Smooth muscle cell of the brain vasculature (primary cell): ENCODE measurements around the gene RBP3.

Experiments
- DNase-seq: peaks from one replicate; pipeline ENCODE4 v3.0.0-alpha.2; 2012; ENCODE audit warnings: low read depth, low spot score

The RBP3 gene

DNA sequence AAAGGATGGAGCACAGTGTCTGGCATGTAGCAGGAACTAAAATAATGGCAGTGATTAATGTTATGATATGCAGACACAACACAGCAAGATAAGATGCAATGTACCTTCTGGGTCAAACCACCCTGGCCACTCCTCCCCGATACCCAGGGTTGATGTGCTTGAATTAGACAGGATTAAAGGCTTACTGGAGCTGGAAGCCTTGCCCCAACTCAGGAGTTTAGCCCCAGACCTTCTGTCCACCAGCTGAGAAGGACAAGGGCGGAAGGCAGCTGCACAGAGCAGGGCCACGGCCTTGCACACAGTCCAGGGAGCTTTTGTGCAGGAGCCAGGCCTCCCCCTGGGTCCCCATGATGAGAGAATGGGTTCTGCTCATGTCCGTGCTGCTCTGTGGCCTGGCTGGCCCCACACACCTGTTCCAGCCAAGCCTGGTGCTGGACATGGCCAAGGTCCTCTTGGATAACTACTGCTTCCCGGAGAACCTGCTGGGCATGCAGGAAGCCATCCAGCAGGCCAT is at the start of gene RBP3:
Gene RBP3 (plus strand): TSS at position 226 of the 514 bp plus-strand sequence. CDS start 122 bp downstream, at position 348.
- DNase-seq, result no peak

DNA sequence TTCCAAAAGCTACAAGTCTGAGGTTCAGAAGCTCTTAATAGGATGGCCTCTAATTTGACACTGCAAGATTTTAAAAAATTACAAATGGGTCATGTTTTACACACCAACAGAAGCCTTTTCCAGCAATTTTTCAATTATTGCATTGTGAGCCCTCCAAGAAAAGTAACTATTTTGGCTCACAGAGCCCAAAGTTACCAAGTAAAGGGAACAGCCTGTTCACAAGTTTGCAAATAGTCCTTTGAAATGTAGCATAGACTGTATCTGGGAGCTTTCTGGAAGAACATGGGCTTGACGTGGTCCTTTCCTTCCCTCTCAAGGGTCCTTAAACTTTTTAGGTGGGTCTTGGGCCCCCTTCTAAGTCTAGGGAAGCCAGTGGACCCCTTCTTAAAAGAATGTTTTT is 49.4 kb upstream of the RBP3 start:
- DNase-seq, result no peak

DNA sequence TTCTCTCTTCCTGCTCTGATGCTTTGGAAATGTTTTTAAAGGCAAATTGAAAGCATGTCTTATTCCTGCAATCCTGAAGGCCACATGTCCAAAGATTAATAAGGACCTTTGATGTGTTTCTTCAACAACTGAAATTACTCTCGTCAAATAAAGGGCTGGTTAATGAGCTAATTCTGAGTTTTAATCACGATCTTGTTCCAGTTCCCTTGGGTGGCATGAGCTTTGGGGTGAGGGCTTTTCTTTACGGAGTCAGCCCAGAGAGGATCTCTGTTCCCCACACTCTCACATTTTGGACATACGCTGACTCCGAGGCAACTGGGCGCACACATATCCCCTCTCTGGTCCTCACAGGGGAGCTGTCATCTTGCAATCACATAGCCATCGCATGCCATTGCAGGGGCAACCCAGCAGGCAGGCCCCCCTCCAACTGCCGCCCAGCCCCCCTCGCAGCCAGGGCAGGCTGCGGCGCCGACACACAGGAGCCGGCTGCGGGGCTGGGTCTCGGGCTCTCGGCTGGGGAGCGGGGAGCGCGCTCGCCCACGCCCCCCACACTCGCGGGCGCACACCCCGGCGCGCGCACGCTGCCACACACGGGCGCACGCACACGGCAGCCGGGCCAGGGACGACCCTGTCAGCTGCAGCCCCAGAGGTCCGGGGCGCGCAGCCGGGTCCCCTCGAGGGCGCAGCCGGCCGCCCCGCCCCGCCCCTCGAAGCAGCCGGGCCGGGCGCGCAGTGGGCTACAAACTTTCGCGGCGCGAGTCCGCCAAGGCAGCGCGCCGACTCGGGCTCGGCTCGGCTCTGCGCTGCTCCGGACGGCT is 48.3 kb upstream of the RBP3 start, which contains the start of gene GDF10:
Gene GDF10 (plus strand): TSS at position 587 of the 818 bp plus-strand sequence. CDS start 455 bp downstream, outside the sequence.
- DNase-seq, result no peak

DNA sequence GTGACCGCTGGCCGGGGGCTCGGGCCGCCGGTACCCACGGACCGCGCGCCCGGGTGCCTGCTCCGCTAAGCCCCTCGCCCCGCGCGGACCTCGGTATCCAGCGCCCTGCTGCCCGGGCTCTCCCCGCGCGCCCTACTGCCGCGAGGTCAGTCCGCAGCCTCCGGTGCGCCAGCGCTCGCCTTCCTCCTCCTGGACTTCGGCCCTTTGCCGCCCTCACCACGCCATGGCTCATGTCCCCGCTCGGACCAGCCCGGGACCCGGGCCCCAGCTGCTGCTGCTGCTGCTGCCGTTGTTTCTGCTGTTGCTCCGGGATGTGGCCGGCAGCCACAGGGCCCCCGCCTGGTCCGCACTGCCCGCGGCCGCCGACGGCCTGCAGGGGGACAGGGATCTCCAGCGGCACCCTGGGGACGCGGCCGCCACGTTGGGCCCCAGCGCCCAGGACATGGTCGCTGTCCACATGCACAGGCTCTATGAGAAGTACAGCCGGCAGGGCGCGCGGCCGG is 47.7 kb upstream of the RBP3 start:
- DNase-seq, result no peak

DNA sequence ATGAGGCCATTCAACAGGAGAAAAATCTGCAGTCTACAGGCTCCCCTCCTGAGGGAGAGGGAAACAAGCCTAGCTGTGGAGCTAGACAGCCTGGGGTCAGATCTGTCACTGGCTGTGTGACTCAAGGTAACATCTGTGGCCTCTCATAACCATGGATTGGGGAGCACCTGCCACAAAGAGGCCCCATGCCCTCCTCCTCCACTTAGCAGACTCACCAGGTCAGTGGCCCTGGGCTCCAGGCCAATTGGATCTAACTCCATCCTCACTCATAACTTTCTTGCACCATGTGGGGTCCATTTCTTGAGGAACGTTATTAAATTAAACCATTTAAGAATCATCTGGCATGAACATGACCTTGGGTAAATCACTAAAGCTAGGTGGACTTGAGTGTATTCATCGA is 46.3 kb upstream of the RBP3 start:
- DNase-seq, result no peak

DNA sequence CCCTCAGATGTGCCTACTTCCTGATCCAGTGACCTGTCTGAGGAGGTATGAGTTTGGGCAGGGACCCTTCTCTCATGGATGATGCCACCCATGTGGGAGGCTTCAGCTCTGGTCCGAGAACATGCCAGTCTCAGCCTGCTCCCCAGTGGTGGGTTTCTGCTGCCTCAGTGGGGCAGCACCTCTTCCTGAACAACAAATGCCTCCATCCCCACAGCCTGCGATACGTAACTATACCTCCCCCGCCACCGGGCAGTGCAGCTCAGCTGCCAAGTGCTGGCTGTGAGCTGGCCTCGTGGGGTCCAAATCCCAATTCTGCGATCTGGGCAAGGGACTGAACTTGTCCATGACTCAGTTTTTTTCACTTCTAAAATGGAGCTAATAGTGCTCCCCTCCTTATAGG is 45.1 kb upstream of the RBP3 start:
- DNase-seq, result no peak

DNA sequence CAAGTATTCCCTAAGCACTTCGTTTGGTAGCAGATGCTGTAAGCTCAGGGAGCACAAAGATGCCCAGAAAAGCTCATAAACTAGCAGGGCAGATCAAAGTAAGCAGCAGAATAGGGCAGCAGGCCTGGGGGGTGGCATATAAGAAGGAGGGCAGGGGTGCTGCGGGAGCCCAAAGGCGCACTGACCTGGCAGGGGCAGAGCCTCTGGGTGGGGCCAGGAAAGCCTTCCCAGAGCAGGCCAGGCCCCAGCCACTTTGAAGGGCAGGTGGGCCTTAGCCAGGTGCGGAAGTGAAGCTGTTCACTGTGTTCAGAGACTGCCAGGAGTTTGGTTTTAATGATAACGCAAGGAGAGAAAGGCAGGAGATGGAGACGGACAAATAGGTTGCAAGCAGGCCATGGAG is 44.3 kb upstream of the RBP3 start:
- no peak for DNase-seq

DNA sequence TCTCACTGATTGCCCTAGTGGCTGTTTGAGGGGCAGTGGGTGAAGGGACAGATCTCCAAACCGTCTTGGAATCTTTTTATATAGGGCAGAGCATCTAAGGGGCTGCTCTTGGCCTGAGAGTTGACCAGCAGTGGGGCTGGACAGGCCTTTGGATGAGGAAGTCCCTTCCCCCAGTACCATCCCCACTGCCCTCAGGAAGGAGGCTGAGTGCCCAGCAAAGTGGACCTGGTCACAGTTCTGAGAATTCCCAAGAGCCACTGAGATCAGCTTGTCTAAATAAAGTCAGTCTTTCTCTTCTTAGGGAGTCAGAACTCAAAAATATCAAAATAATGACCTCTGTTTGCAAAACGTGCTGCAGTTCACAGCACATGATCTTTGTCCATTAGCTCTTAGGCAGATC is 42.6 kb upstream of the RBP3 start:
- DNase-seq, result no peak

DNA sequence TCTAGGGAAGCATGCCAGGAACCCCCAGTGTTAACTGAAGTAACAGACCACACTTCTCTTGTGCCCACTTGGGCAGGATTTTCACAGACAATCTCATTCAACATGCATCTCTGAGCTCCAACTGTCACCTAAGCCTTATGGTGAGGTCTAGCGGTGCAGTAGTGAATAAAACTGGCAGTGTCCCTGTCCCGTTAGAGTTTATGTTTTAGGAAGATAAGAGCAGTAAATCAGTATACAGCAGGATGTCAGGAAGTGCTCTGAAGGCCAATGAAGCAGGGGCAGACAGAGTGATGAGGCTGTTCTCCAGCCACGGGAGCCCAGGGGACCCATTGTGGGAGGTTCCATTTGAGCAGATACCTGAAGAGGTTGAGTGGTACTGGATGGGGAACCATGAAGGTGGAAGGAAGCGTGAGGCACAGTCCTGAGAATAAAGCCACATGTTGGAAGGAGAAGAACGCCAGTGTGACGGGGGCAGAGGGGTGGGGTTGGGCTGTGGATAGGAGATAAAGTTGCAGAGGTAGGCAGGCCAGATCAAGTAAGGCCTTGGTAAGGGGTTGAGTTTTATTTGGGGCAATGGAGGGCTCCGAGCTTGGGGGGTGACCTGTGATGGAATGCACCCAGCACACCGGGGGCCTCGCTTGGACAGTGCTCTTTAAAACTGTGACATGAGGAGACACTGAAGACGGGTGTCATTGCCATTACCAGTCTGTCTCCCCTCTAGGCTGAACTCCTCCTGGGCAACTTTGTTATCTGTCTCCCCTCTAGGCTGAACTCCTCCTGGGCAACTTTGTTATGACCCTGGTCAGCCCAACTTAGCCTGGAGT is 41.6 kb upstream of the RBP3 start:
- no peak for DNase-seq

DNA sequence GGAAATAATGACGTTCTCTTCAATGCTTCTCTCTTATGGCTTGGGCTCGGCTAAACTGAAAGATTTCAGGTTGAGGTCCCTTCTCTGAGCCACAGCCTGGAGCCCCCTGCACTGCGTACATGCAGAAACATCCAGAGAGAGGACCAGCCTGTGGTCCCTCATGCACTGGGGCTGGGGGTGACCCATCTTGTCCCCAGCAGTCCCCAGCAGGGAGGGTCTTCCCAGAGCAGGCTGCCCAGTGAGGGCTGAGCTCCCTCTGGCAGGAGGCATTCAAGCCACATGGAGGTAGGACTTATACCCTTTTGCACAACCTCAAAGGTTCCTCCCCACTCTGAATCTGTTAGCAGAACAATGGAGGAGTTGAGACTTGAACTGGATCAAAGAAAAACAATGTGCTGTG is 40.8 kb upstream of the RBP3 start:
- DNase-seq, result no peak

DNA sequence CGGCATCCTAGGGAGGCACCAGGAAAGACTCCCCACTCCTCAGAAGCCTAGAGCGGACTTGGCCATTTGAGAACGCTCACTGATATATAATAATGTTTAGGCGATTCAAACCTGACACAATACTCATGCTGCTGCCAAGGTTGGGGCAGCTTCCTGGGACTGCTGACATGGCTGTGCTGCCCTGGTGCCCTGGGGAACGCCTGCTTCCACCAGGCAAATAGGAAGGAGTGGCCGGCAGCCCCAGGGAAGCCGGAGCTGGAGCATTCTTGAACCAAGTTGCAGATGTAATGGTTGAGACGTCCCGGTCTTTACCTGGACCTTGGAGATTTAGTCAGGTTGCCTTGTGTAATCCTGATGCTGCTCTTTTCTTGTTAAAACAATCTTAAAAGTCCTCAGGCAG is 39.4 kb upstream of the RBP3 start:
- DNase-seq, result no peak

DNA sequence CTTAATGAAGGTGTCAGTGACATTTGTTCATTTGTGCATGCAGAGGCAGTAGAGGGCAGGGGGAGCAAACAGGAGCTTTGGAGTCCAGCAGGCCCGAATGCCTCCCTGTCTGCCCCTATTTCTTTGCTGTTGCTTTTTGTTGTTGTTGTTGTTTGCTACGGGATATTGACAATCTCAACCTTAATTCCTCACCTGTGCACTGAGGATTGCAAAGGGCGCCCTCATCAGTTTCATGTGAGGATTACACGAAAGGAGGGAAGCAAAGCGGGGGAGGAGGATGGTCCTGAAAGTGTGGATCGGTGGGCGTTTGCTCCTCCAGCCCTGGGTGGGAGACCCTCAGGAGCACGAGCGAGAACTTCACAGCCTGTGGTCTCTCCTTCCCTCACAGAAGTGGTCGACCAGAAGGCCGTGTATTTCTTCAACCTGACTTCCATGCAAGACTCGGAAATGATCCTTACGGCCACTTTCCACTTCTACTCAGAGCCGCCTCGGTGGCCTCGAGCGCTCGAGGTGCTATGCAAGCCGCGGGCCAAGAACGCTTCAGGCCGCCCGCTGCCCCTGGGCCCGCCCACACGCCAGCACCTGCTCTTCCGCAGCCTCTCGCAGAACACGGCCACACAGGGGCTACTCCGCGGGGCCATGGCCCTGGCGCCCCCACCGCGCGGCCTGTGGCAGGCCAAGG is 38.6 kb upstream of the RBP3 start:
- no peak for DNase-seq

DNA sequence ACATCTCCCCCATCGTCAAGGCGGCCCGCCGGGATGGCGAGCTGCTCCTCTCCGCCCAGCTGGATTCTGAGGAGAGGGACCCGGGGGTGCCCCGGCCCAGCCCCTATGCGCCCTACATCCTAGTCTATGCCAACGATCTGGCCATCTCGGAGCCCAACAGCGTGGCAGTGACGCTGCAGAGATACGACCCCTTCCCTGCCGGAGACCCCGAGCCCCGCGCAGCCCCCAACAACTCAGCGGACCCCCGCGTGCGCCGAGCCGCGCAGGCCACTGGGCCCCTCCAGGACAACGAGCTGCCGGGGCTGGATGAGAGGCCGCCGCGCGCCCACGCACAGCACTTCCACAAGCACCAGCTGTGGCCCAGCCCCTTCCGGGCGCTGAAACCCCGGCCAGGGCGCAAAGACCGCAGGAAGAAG is 38.1 kb upstream of the RBP3 start:
- DNase-seq, result no peak

DNA sequence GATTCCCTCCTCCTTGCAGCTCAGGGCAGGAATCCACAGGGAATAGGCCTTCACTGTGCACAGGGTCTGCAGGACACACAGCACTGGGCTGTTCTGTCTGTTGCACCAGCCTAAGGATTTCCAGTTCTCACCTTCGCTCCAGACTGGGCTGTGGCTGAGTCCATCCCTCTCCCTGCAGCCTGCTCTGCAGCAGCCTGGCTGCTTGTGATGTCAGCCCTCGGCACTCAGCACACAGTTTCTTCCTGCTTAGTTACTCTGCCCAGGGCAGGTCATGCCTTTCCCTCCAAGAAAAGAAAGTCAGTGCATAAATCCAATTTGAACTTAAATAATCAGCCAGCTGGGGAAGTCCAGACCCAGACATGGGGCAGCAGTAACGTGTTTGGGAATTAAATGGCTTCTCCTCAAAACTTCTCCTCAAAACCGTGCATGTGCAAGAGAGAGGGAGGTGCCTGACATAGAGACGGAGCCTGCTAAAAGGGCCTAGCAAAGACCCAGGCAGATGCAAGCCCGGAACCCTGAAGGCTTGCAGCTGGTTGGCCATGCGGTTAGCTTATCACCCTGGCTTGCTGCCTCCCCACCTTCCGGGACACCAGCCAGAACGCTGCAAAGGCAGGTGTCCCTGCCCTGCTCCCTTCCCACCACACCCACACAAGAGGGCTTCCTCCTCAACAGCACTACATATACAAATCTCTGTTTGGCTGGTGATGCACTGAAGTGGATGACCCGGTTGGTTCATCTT is 36.8 kb upstream of the RBP3 start:
- no peak for DNase-seq

DNA sequence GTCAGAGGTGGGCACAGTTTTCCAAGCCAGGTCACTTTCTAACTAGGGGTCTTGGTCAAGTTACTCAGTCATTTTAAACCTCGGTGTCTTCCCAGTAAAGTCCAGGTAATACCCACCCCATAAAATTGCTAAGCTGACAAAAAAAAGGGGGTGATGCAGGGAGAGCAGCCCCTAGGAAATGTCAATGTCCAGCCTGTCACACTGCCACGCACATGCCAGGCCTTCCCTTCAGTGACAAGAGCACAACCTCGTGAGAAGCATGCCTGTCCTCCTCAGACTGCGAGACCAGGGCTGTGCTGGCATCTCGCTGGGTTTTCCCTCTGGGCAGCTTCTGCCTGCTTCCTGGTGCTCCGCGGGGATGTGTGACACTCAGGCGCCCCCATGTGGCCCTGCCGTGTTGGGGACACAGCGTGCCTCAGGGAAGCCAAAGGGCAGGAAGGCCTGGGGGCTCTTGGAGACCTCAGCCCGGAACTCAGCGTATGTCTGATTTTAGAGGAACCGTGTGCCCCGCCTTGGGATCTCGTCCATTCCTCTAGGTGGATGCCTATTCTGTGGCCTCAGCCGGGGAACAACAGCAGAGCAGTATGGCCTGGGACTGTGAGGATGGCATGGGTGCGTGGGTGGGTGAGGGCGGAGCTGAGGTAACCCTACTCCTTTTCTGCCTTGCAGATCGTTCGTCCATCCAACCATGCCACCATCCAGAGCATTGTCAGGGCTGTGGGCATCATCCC is 36.1 kb upstream of the RBP3 start:
- DNase-seq, result peak; percentile 44

DNA sequence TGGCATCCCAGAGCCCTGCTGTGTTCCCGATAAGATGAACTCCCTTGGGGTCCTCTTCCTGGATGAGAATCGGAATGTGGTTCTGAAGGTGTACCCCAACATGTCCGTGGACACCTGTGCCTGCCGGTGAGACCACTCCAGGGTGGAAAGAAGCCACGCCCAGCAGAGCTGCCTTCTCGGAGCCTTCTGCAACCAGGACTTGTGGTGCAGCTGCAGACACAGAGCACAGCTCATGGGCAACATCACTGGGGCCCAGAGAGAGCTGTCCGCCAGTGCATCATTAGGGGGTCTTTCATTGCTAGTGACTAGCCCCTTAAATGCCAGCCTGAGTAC is 35.5 kb upstream of the RBP3 start:
- no peak for DNase-seq

DNA sequence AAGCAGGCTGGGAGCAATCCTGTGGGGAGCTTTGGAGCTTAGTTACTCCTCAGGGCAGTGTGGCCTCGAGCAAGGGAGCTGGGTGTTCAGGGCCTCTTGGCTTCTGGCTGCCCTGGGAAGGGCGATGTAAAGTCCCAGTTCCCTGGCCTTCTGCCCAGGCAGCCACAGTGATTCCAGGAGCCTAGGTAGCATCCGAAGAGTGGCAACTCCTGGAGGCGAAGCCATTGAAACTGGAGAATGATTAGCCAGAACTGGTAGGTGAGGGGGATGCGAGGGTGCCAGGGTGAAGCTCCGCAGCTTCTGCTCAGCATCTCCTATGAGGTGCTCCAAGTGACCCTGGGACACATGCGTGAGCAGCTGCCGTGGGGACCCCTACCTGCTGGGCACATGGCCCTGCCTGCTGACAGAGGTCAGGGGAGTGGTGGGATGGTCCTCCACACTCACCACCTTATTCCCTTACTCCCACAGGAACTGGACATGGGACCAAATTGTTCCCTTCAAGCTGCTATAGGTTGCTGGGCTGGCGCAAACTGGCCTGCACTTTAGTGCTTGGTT is 33.7 kb upstream of the RBP3 start:
- no peak for DNase-seq

DNA sequence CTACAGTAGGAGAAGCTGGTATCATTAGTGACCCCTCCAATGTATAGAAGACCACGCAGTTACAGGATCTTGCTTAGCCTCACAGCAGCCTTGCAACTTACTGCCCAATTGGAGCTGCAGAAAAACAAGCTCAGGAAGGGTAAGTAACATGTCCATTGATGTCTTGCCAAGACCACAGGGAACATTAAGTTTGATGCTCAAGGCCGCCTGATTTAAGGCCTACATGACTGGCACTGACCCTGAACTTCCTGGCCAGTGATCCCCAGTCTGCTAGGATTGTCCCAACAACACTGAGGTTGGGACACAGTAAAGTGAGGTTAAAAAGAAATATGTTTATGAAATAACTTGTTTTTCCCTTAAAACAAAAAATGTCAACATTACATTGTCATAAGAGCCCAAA is 32.7 kb upstream of the RBP3 start:
- DNase-seq, result no peak

DNA sequence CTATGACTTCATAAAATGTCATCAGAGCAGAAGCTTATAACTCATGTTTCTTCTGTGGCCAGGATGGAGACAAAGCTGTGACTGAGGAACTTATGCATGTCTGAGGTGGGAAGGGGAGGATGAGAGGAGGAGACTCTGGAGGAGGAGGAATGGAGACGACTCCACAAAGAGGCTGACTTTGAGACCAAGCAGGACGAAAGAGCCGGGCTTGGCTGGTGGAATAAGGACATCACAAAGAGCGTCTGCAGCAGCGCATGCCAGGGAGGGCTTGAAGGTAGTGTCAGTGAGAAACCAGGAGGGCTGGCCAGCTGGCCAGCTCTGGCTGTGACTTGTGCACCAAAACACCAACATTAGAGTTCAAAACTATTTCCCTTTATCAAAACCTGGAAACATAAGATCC is 32.0 kb upstream of the RBP3 start:
- no peak for DNase-seq

DNA sequence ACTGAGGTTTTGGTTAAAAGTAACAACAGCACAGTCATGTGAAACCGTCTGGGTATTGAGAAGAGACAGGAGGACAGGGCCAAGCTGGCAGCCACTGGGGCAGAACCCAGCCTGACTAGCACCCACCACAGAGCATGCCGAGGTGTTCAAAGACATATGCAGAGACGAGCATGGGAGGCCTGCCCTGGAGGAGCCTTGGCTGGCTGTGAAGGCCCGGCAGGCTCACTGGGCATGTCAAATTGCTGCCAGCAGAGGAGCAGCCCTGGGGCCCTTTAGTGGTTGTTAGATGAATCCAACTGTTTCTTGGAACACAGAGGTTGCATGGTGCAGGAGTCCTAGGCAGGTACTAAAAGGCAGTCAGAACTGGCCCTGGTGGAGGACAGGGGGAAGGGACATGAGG is 30.9 kb upstream of the RBP3 start:
- DNase-seq, result no peak
